ENCODE results near the gene DCP1B.
A peak's percentile ranks its signal among the peaks of the same experiment; 100 is the strongest.

DCP1B gene

GRCh38 chr12:1919284-1919683 lies 85.0 kb downstream of the DCP1B start:
- no peak for TF ChIP-seq CTCF (IDR thresholded peaks at IDR 0.05)
- no peak for DNase-seq (ENCODE audit: low spot score)
- H3K27ac ChIP-seq = no peak overlapping the region
- no peak overlapping the region for H3K4me3 ChIP-seq

GRCh38 chr12:1918884-1919236 lies 85.4 kb downstream of the DCP1B start:
- peak overlapping the region; percentile 46 for H3K4me3 ChIP-seq
- no peak for DNase-seq (ENCODE audit: low spot score)
- peak overlapping the region in 1 of 2 donors; percentile 65 for H3K27ac ChIP-seq
- no peak for TF ChIP-seq CTCF (IDR thresholded peaks at IDR 0.05)

- Histone ChIP-seq H3K4me3 (peak within 1 kb of the TSS; percentile 46), H3K27ac (peak within 1 kb of the TSS in 1 of 2 donors; percentile 65)
- no peak for DNase-seq (ENCODE audit: low spot score)
- no peak for TF ChIP-seq CTCF (IDR thresholded peaks at IDR 0.05)
These were observed 86.0 kb downstream of the DCP1B start, which contains the start of gene CACNA2D4 for GRCh38 chr12:1918081-1918883. TSS of gene CACNA2D4 (minus strand) at chr12:1918652. CDS start at chr12:1918473, 179 bp downstream.

- no peak for DNase-seq (ENCODE audit: low spot score)
- peak overlapping the region; percentile 46 for H3K4me3 ChIP-seq
- no peak for TF ChIP-seq CTCF (IDR thresholded peaks at IDR 0.05)
- H3K27ac ChIP-seq = peak overlapping the region in 1 of 2 donors; percentile 65
These were observed 86.8 kb downstream of the DCP1B start for GRCh38 chr12:1917172-1918070.

- TF ChIP-seq CTCF (IDR thresholded peaks at IDR 0.05) = no peak
- no peak for DNase-seq (ENCODE audit: low spot score)
- Histone ChIP-seq H3K4me3 (no peak overlapping the region), H3K27ac (no peak overlapping the region)
These were observed 87.7 kb downstream of the DCP1B start for GRCh38 chr12:1916371-1917171.

GRCh38 chr12:1915082-1915968 lies 88.9 kb downstream of the DCP1B start:
- peak; percentile 60 for DNase-seq (ENCODE audit: low spot score)
- TF ChIP-seq CTCF (IDR thresholded peaks at IDR 0.05) = no peak
- no peak overlapping the region for H3K27ac ChIP-seq

More at GRCh38 chr12:1915082-1915968, 88.9 kb downstream of the DCP1B start:
- no peak overlapping the region for H3K4me3 ChIP-seq
